GM23338 (cell line): ENCODE data around the gene UHRF1. TPM values are rescaled to one million over a fixed set of nuclear protein-coding genes. Genes with fewer than 3 reads are reported as not detected.

ENCODE experiments used
- ATAC-seq: fragments of 200-7000 bp; cut with Tn5 transposase; 3 replicates; pipeline ENCODE4 v1.9.1; 2020
- DNase-seq: peaks from one replicate; pipeline ENCODE4 v3.0.0-alpha.2; 2015; ENCODE audit warnings: low spot score
- H2AFZ ChIP-seq: fragments of 200-600 bp; sonication (generic); 2 replicates; pipeline ENCODE4 v1.8.0; 2016; ENCODE audit warnings: antibody characterized with exemption, mild to moderate bottlenecking, moderate library complexity
- H3F3A ChIP-seq: fragments of 200-600 bp; sonication (generic); replicated peaks from 2 replicates; pipeline ENCODE4 v1.8.0; 2017; ENCODE audit warnings: antibody characterized with exemption, mixed run types, low read depth
- H3K27ac ChIP-seq: fragments of 200-600 bp; sonication (generic); 2 replicates; pipeline ENCODE4 v1.6.1; 2016; ENCODE audit warnings: low read depth
- H3K27me3 ChIP-seq: fragments of 200-600 bp; sonication (generic); 2 replicates; pipeline ENCODE4 v1.8.0; 2016; ENCODE audit warnings: mild to moderate bottlenecking, mixed run types, moderate library complexity; ENCODE audit not compliant: insufficient read depth
- H3K36me3 ChIP-seq: fragments of 200-600 bp; sonication (generic); 2 replicates; pipeline ENCODE4 v1.8.0; 2016; ENCODE audit warnings: mild to moderate bottlenecking; ENCODE audit not compliant: insufficient read depth
- H3K4me1 ChIP-seq: fragments of 200-600 bp; sonication (generic); 2 replicates; pipeline ENCODE4 v1.8.0; 2016; ENCODE audit warnings: mild to moderate bottlenecking, moderate library complexity; ENCODE audit not compliant: insufficient read depth
- H3K4me2 ChIP-seq: fragments of 200-600 bp; sonication (generic); 2 replicates; pipeline ENCODE4 v1.7.1; 2017; ENCODE audit warnings: mixed run types
- H3K4me3 ChIP-seq: fragments of 200-600 bp; sonication (generic); 2 replicates; pipeline ENCODE4 v1.6.1; 2016; ENCODE audit warnings: mixed run types
- H3K79me2 ChIP-seq: fragments of 200-600 bp; sonication (generic); replicated peaks from 2 replicates; pipeline ENCODE4 v1.8.0; 2017; ENCODE audit warnings: mild to moderate bottlenecking; ENCODE audit not compliant: insufficient read depth
- H3K9me2 ChIP-seq: fragments of 200-600 bp; sonication (generic); 2 replicates; pipeline ENCODE4 v1.8.0; 2017; ENCODE audit not compliant: insufficient read depth
- H4K20me1 ChIP-seq: fragments of 200-600 bp; sonication (generic); replicated peaks from 2 replicates; pipeline ENCODE4 v1.8.0; 2017; ENCODE audit warnings: mild to moderate bottlenecking; ENCODE audit not compliant: insufficient read depth
- H3K27ac Mint-ChIP-seq: 2 replicates; pipeline ENCODE4 v1.8.0; 2020; ENCODE audit warnings: inconsistent platforms, mild to moderate bottlenecking, moderate library complexity, mixed read lengths
- H3K27me3 Mint-ChIP-seq: 3 replicates; pipeline ENCODE4 v1.8.0; 2022; ENCODE audit warnings: low read depth, mild to moderate bottlenecking, moderate library complexity, mixed read lengths, inconsistent platforms; ENCODE audit not compliant: insufficient read depth, poor library complexity
- H3K36me3 Mint-ChIP-seq: 3 replicates; pipeline ENCODE4 v1.8.0; 2021; ENCODE audit warnings: low read depth, mild to moderate bottlenecking, inconsistent platforms, moderate library complexity, mixed read lengths
- H3K4me1 Mint-ChIP-seq: 3 replicates; pipeline ENCODE4 v1.8.0; 2020; ENCODE audit warnings: mild to moderate bottlenecking, inconsistent platforms, mixed read lengths
- H3K4me3 Mint-ChIP-seq: 3 replicates; pipeline ENCODE4 v1.8.0; 2021; ENCODE audit warnings: moderate library complexity, mild to moderate bottlenecking, inconsistent platforms, mixed read lengths
- H3K9me3 Mint-ChIP-seq: 3 replicates; pipeline ENCODE4 v1.8.0; 2020; ENCODE audit warnings: moderate library complexity, mild to moderate bottlenecking, inconsistent platforms, mixed read lengths
- CREB1 ChIP-seq: fragments of 250-450 bp; sonication (Bioruptor Pico); IDR thresholded peaks from 2 replicates; pipeline ENCODE4 v1.5.0; 2020; ENCODE audit warnings: low read depth, mild to moderate bottlenecking, moderate library complexity
- EZH2 ChIP-seq: fragments of 200-600 bp; sonication (generic); IDR thresholded peaks from one replicate; pipeline ENCODE4 v1.8.0; 2017; ENCODE audit warnings: antibody characterized with exemption, mild to moderate bottlenecking, low read depth; ENCODE audit not compliant: unreplicated experiment
- EZH2phosphoT487 ChIP-seq: fragments of 200-600 bp; sonication (generic); IDR thresholded peaks from one replicate; pipeline ENCODE4 v1.8.1; 2018; ENCODE audit warnings: antibody characterized with exemption; ENCODE audit not compliant: unreplicated experiment
- POLR2AphosphoS5 ChIP-seq: IDR thresholded peaks from 2 replicates; pipeline ENCODE4 v1.6.1; 2016; ENCODE audit warnings: antibody characterized with exemption, low read depth
- STAT1 ChIP-seq: IDR thresholded peaks from one replicate; pipeline ENCODE4 v1.6.1; 2016; ENCODE audit warnings: antibody characterized with exemption; ENCODE audit not compliant: unreplicated experiment
- ZNF114 ChIP-seq: fragments of 250-450 bp; sonication (Bioruptor Pico); IDR thresholded peaks from 2 replicates; pipeline ENCODE4 v1.5.0; 2020; ENCODE audit warnings: mild to moderate bottlenecking, moderate library complexity
- polyA plus RNA-seq: library from polyadenylated mRNA; unstranded; fragments of >200 nt; fragmentation: Nextera tagmentation; extraction: Ambion mirVana; gene quantifications from 2 replicates; pipeline ENCODE4 v1.2.1, GENCODE V29; 2016
- total RNA-seq: library from RNA; depleted of rRNA; stranded (reverse); fragments of >200 nt; shearing (Covaris generic); gene quantifications from 2 replicates; pipeline ENCODE4 v1.2.3, GENCODE V29; 2014
- TF ChIP-seq, protein P1 (sequence below): IDR thresholded peaks from 2 replicates; pipeline ENCODE4 v1.6.1; 2016; ENCODE audit warnings: antibody characterized with exemption
- TF ChIP-seq, protein P2 (sequence below): fragments of 250-450 bp; sonication (Bioruptor Pico); IDR thresholded peaks from 2 replicates; pipeline ENCODE4 v1.5.0; 2020; ENCODE audit warnings: mild to moderate bottlenecking, moderate library complexity

The UHRF1 gene
- total and polyA plus RNA-seq, 2 experiments from 2014 or later: 20.3 to 45.7 TPM

DNA sequence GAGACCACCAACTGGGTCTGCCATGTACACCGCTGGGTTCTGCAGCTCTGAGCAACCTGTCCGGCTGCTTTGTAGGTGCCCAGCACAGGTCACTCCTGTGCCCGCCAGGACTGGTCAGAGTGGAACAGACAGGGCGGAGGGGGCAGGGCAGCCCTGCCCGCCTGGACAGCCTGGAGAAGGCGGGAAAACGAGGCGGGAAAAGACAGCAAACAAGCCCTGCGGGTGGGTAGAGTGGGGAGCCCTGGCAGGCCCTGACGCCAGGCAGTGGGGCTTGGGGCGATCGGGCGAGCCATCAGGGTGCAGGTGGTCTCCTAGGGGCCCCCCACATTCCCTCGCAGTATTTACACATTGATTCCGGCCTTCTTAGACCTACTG lies 533 bp upstream of the UHRF1 start (continued):
- no peak for TF ChIP-seq STAT1
- no peak for TF ChIP-seq EZH2

DNA sequence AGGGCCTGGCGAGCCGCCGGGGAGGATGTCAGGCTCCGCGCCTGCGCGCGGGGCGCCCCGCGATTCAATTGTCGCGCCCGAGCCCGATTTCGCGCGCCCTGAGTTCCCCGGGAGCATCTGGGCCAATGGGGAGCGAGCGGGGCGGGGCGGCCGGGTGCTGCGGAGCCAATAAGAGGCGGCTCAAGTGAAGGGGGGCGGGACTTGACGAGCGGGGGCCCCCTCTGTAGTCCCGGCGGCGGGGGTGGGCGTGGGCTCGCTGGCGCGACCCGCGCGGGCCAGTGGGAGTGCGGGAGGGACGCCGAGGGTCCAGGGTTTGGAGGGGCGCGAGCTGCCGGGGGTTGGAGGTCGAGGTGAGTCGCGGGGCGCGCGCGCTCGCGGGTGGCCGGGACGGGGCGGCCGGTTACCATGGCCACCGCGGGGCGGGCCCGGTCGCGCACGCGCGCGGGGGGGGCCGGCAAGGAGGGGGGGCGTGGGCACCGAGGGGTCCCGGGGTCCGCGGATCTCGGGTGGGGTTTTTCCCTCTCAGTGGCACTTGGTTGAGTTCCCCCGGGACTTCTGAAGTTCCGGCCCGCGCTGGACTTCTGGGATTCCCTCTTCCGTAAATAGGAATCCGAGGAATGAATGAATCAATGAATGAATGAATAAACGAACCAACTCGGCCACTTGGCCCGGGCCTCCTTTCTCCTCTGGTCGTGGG lies 744 bp downstream of the UHRF1 start:
- TF ChIP-seq, protein P1, sequence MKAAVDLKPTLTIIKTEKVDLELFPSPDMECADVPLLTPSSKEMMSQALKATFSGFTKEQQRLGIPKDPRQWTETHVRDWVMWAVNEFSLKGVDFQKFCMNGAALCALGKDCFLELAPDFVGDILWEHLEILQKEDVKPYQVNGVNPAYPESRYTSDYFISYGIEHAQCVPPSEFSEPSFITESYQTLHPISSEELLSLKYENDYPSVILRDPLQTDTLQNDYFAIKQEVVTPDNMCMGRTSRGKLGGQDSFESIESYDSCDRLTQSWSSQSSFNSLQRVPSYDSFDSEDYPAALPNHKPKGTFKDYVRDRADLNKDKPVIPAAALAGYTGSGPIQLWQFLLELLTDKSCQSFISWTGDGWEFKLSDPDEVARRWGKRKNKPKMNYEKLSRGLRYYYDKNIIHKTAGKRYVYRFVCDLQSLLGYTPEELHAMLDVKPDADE: no peak
- no peak for TF ChIP-seq CREB1 (CRISPR knock-in tag)
- no peak for TF ChIP-seq STAT1
- Histone ChIP-seq H2AFZ (no peak overlapping the region), H3K27ac (0 out of 2 replicates have a peak overlapping the region, but pooled peaks have one; percentile 36), H3F3A (peaks cover 25% of the 10 kb centered on the region), H3K4me3 (peak overlapping the region; percentile 69), H3K79me2 (peaks cover 35% of the 10 kb centered on the region), H3K9me2 (no peaks in the 10 kb centered on the region), H3K4me2 (peak overlapping the region; percentile 83), H3K4me1 (peaks cover 22% of the 10 kb centered on the region), H3K27me3 (peaks cover 20% of the 10 kb centered on the region; the same call in 1 of the 2 replicates), H3K36me3 (0 out of 2 replicates have a peak, but pooled peaks cover 6% of the 10 kb centered on the region), H4K20me1 (peaks cover 21% of the 10 kb centered on the region)
- no peaks in the 10 kb centered on the region for H3K9me3 Mint-ChIP-seq
- H3K4me1 Mint-ChIP-seq: peaks cover 24% of the 10 kb centered on the region
- peaks cover 38% of the 10 kb centered on the region for H3K36me3 Mint-ChIP-seq
- DNase-seq (peak; percentile 97), ATAC-seq (peak; percentile 81)
- H3K4me3 Mint-ChIP-seq: peak overlapping the region; percentile 88
- no peak overlapping the region; the same call in 1 of the 2 replicates for H3K27ac Mint-ChIP-seq
- peaks cover 14% of the 10 kb centered on the region for H3K27me3 Mint-ChIP-seq

DNA sequence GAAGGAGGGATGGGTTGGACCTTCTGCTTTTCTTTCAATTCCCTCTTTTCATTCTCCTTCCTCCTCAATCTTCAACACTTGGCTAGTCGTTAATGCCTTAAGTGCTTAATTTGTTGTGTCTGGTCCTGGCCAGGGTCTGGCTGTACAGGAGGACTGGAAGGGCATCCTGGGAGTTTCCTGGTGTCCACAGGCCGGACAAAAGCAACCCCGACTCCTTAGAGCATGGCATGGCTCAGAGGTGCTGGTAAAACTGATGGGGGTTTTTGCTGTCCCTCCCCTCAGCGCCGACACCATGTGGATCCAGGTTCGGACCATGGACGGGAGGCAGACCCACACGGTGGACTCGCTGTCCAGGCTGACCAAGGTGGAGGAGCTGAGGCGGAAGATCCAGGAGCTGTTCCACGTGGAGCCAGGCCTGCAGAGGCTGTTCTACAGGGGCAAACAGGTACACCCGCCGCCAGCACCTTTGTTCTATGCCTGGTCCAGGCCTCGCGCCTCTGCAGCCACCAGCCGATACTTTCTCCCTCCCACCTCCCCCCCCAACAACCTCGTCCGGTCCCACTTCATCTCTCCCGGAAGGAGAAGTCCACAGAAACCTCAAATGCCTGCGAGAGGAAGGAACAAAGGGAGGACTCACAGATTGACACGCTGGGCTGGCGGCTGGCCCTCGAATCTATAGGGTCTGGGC lies 1.4 kb downstream of the UHRF1 start:
- H2AFZ ChIP-seq: no peak overlapping the region
- no peak for DNase-seq
- peaks cover 27% of the 10 kb centered on the region for H4K20me1 ChIP-seq
- H3K27ac ChIP-seq: 0 out of 2 replicates have a peak overlapping the region, but pooled peaks have one; percentile 36
- ATAC-seq: no peak
- H3K79me2 ChIP-seq: peaks cover 42% of the 10 kb centered on the region
- no peaks in the 10 kb centered on the region for H3K9me2 ChIP-seq
- peaks cover 22% of the 10 kb centered on the region for H3K4me1 ChIP-seq
- H3K36me3 ChIP-seq: 0 out of 2 replicates have a peak, but pooled peaks cover 6% of the 10 kb centered on the region
- H3K27me3 ChIP-seq: peaks cover 20% of the 10 kb centered on the region; the same call in 1 of the 2 replicates
- Mint-ChIP-seq H3K4me1 (peaks cover 24% of the 10 kb centered on the region), H3K36me3 (peaks cover 40% of the 10 kb centered on the region), H3K4me3 (peak overlapping the region; percentile 88), H3K9me3 (no peaks in the 10 kb centered on the region), H3K27ac (no peak overlapping the region; the same call in 1 of the 2 replicates), H3K27me3 (peaks cover 17% of the 10 kb centered on the region)
- H3F3A ChIP-seq: peaks cover 25% of the 10 kb centered on the region
- peak overlapping the region; percentile 69 for H3K4me3 ChIP-seq
- peak overlapping the region; percentile 83 for H3K4me2 ChIP-seq
- TF ChIP-seq EZH2: no peak
- no peak for TF ChIP-seq ZNF114 (CRISPR knock-in tag)
- TF ChIP-seq EZH2phosphoT487: no peak
- no peak for TF ChIP-seq POLR2AphosphoS5
- no peak for TF ChIP-seq STAT1
- TF ChIP-seq, protein P2, sequence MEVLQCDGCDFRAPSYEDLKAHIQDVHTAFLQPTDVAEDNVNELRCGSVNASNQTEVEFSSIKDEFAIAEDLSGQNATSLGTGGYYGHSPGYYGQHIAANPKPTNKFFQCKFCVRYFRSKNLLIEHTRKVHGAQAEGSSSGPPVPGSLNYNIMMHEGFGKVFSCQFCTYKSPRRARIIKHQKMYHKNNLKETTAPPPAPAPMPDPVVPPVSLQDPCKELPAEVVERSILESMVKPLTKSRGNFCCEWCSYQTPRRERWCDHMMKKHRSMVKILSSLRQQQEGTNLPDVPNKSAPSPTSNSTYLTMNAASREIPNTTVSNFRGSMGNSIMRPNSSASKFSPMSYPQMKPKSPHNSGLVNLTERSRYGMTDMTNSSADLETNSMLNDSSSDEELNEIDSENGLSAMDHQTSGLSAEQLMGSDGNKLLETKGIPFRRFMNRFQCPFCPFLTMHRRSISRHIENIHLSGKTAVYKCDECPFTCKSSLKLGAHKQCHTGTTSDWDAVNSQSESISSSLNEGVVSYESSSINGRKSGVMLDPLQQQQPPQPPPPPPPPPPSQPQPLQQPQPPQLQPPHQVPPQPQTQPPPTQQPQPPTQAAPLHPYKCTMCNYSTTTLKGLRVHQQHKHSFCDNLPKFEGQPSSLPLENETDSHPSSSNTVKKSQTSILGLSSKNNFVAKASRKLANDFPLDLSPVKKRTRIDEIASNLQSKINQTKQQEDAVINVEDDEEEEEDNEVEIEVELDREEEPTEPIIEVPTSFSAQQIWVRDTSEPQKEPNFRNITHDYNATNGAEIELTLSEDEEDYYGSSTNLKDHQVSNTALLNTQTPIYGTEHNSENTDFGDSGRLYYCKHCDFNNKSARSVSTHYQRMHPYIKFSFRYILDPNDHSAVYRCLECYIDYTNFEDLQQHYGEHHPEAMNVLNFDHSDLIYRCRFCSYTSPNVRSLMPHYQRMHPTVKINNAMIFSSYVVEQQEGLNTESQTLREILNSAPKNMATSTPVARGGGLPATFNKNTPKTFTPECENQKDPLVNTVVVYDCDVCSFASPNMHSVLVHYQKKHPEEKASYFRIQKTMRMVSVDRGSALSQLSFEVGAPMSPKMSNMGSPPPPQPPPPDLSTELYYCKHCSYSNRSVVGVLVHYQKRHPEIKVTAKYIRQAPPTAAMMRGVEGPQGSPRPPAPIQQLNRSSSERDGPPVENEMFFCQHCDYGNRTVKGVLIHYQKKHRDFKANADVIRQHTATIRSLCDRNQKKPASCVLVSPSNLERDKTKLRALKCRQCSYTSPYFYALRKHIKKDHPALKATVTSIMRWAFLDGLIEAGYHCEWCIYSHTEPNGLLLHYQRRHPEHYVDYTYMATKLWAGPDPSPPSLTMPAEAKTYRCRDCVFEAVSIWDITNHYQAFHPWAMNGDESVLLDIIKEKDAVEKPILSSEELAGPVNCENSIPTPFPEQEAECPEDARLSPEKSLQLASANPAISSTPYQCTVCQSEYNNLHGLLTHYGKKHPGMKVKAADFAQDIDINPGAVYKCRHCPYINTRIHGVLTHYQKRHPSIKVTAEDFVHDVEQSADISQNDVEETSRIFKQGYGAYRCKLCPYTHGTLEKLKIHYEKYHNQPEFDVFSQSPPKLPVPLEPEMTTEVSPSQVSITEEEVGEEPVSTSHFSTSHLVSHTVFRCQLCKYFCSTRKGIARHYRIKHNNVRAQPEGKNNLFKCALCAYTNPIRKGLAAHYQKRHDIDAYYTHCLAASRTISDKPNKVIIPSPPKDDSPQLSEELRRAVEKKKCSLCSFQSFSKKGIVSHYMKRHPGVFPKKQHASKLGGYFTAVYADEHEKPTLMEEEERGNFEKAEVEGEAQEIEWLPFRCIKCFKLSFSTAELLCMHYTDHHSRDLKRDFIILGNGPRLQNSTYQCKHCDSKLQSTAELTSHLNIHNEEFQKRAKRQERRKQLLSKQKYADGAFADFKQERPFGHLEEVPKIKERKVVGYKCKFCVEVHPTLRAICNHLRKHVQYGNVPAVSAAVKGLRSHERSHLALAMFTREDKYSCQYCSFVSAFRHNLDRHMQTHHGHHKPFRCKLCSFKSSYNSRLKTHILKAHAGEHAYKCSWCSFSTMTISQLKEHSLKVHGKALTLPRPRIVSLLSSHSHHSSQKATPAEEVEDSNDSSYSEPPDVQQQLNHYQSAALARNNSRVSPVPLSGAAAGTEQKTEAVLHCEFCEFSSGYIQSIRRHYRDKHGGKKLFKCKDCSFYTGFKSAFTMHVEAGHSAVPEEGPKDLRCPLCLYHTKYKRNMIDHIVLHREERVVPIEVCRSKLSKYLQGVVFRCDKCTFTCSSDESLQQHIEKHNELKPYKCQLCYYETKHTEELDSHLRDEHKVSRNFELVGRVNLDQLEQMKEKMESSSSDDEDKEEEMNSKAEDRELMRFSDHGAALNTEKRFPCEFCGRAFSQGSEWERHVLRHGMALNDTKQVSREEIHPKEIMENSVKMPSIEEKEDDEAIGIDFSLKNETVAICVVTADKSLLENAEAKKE (CRISPR knock-in tag): no peak
